Omental fat pad (tissue), 4 donors: Measurements from ENCODE around the gene CCDC30. TPM values are rescaled to one million over a fixed set of nuclear protein-coding genes. Genes with fewer than 3 reads are reported as not detected.

Experiments
- ATAC-seq: fragments of 150-250 bp; one replicate; pipeline ENCODE4 v1.9.1; 2016; ENCODE audit warnings: mild to moderate bottlenecking, moderate library complexity; ENCODE audit not compliant: low FRiP score
- DNase-seq: peaks from one replicate; pipeline ENCODE4 v3.0.0-alpha.2; 2019; ENCODE audit warnings: low spot score
- CTCF ChIP-seq, 3 donors: fragments of 450-650 bp; IDR thresholded peaks; one replicate each; pipeline ENCODE4 v1.5.1; 2016 to 2017; ENCODE audit warnings: antibody characterized with exemption in 3 of 3, mild to moderate bottlenecking in 3 of 3, moderate library complexity in 2 of 3
- total RNA-seq, 4 donors: library from RNA; depleted of rRNA; stranded (reverse); fragments of >200 nt; gene quantifications; one replicate each; pipeline ENCODE4 v1.1.0, GENCODE V29; 2016

The CCDC30 gene
- total RNA-seq, 4 donors from 2014 or later = 1.9 to 3.5 (median 2.6) TPM

DNA sequence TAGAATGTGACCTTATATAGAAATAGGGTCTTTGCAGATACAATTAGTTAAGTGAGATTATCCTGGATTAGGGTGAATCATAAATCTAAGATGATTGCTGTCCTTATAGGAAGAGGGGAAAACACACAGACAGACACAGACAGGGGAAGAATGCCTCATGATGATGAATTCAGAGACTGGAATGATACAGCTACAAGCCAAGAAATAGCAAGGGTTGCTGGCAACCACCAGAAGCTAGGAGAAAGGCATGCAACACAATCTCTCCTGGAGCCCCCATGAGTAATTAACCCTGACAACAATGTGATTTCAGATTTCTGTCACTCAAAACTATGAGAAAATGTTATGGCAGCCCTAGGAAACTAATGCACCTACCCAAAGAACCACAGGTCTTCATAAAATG, 176.0 kb downstream of the CCDC30 start:
- DNase-seq (no peak), ATAC-seq (no peak)
- no peak for TF ChIP-seq CTCF (IDR thresholded peaks at IDR 0.05)

- no peak for TF ChIP-seq CTCF (IDR thresholded peaks at IDR 0.05)
- DNase-seq (no peak), ATAC-seq (no peak)
These were observed 183.0 kb downstream of the CCDC30 start for GRCh38 chr1:42646056-42646455.

GRCh38 chr1:42657201-42657600, 194.1 kb downstream of the CCDC30 start:
- DNase-seq (no peak), ATAC-seq (no peak)
- no peak for TF ChIP-seq CTCF (IDR thresholded peaks at IDR 0.05)

DNA sequence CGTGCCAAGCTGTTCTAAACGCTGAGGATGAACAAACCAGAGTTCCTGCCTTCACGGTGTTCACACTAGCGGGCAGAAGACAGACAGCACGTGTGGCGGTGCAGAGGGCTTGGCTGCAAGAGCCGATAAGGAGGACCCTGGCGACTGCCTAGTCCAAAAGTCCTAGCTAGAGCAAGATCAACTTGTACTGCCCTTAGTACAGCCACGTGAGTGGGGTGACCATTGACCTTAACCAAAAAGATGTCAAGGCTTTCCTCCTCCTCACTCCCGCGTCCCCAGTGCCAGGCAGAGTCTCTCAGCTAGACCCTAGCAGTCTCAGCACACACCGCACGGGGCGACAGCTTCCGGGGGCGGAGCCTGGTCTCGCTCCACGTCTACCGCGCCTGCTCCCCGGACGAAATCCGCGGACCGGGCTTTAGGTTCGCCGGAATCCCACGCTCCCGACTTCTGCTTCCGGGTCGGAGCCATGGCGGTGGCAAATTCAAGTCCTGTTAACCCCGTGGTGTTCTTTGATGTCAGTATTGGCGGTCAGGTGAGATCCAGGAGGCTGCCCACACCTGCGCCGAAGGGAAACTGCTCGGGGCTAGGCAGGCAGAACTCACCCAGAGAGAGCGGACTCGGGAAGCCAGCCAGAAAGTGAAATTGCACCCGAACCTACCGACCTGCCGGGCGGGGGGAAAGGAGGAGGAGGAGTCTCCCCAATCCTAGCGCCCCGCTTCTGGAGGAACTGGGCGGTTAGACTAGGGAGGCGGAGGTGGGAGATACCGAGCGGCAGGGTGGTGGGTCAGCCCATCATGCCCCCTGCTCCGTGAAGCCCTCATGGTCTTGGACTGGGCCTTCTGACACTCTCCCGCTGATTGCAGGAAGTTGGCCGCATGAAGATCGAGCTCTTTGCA, 195.1 kb downstream of the CCDC30 start, which contains the start of gene PPIH:
Gene PPIH (plus strand): TSS at position 443 of the 896 bp plus-strand sequence. CDS start 24 bp downstream, at position 467.
- no peak for TF ChIP-seq CTCF (IDR thresholded peaks at IDR 0.05)
- ATAC-seq = peak; percentile 100
- DNase-seq = peak; percentile 79

GRCh38 chr1:42658877-42659337, 195.8 kb downstream of the CCDC30 start:
- DNase-seq (no peak), ATAC-seq (no peak)
- no peak for TF ChIP-seq CTCF (IDR thresholded peaks at IDR 0.05)

DNA sequence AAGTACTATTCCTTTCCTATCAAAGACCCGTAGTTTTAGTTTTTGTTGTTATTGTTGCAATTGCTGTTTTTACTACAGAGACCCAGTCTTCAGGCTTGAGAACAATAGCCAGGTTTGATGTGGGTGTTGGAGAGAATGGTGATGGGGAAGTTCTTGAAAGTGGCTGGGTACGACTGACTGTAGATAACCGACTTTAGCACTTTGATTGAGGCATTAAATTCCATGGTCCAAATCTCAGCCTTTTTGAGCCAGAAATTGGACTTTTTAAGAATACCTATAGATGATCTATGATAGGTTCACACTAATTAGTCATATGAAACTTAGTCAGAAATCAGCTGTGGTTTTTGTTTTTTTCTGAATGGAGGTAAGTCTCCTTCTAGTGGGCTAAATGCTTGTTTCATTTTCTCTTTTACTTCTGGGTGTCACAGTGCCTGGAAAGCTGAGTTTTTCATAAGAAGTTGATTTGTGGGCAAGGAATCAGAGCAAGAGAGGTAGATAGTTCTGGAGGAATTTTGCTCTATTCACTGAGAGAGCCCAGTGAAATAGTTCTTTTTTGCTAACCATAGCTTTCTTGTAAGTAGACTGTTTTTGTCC, 197.9 kb downstream of the CCDC30 start:
- DNase-seq (no peak), ATAC-seq (no peak)
- TF ChIP-seq CTCF (IDR thresholded peaks at IDR 0.05) = no peak
